Measurements from ENCODE around the gene FAM217B.
A peak's percentile ranks its signal among the peaks of the same experiment; 100 is the strongest.
"Not testable (repeated sequence)": the region's sequence is repeated elsewhere in the genome, so short reads cannot be mapped to it uniquely, and the experiment has no call there.

FAM217B gene

GRCh38 chr20:59948828-59949720 is 8.9 kb downstream of the FAM217B start:
- peak; percentile 62 for ATAC-seq
- no peak for DNase-seq (ENCODE audit: low spot score in 2 of 2)
- no peaks in the 10 kb centered on the region for H3K9me3 Mint-ChIP-seq
- H3K4me1 Mint-ChIP-seq = peaks cover 8% of the 10 kb centered on the region
- peaks cover 21% of the 10 kb centered on the region for H3K36me3 Mint-ChIP-seq
- H3K4me3 Mint-ChIP-seq = peak overlapping the region; percentile 23
- H3K27ac Mint-ChIP-seq = peak overlapping the region; percentile 91

GRCh38 chr20:59949911-59950310 is 9.7 kb downstream of the FAM217B start:
- H3K4me1 Mint-ChIP-seq = peaks cover 8% of the 10 kb centered on the region
- ATAC-seq = no peak
- DNase-seq (ENCODE audit: low spot score in 2 of 2) = no peak
- H3K27ac Mint-ChIP-seq = no peak overlapping the region
- H3K9me3 Mint-ChIP-seq = no peaks in the 10 kb centered on the region
- H3K4me3 Mint-ChIP-seq = no peak overlapping the region
- peaks cover 13% of the 10 kb centered on the region for H3K36me3 Mint-ChIP-seq

- DNase-seq (ENCODE audit: low spot score in 2 of 2) = no peak
- no peak for ATAC-seq
- H3K4me1 Mint-ChIP-seq = no peaks in the 10 kb centered on the region
- H3K36me3 Mint-ChIP-seq = no peaks in the 10 kb centered on the region
- H3K4me3 Mint-ChIP-seq = no peak overlapping the region
- H3K27ac Mint-ChIP-seq = no peak overlapping the region
- no peaks in the 10 kb centered on the region for H3K9me3 Mint-ChIP-seq
Observed at GRCh38 chr20:59954718-59955117, 14.5 kb downstream of the FAM217B start.

- H3K4me3 Mint-ChIP-seq = no peak overlapping the region
- H3K27ac Mint-ChIP-seq = no peak overlapping the region
- ATAC-seq (no peak), DNase-seq (ENCODE audit: low spot score in 2 of 2) (no peak)
- H3K36me3 Mint-ChIP-seq = no peaks in the 10 kb centered on the region
- no peaks in the 10 kb centered on the region for H3K9me3 Mint-ChIP-seq
- H3K4me1 Mint-ChIP-seq = no peaks in the 10 kb centered on the region
Observed at GRCh38 chr20:59955131-59955796, 15.1 kb downstream of the FAM217B start.

DNA sequence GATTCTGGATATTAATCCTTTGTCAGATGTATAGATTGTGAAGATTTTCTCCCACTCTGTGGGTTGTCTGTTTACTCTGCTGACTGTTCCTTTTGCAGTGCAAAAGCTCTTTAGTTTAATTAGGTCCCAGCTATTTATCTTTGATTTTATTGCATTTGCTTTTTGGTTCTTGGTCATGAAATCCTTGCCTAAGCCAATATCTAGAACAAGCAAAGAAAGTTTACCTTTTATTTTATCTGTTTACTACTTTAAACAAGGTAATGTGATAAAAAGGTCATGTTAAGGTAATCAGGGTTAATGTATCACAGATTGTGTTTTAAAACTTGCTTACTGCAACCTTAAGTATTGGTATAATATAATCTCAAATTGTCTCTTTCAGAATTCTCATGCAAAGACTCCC is 17.4 kb downstream of the FAM217B start:
- H3K9me3 Mint-ChIP-seq; H3K4me1 Mint-ChIP-seq; DNase-seq (ENCODE audit: low spot score in 2 of 2); ATAC-seq; H3K4me3 Mint-ChIP-seq; H3K36me3 Mint-ChIP-seq; H3K27ac Mint-ChIP-seq: not testable (repeated sequence)

DNA sequence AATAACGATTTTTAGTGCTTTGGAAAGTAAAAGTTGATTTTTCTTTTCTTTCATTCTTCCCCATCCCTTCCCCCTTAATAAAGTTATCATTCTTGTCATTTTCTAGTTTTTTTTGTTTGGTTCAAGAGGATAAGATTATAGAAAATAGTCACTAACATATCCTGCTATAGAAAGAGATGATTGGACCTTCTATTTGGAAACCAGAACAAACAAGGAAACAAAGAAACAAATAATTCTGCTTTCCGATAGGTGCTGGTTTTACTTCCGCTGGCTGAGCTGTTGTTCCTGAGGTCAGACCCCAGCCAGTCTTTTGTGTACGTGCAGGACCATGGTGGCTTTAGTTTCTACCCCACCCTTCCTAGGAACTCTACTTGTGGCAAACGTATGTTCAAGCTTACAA is 17.9 kb downstream of the FAM217B start, which contains the start of gene CDH26:
CDH26 (plus strand) TSS at position 301 of the 400 bp plus-strand sequence. CDS start 304 bp downstream, outside the sequence.
- H3K36me3 Mint-ChIP-seq = no peaks in the 10 kb centered on the region
- no peak within 1 kb of the TSS for H3K27ac Mint-ChIP-seq
- no peak for ATAC-seq
- H3K4me1 Mint-ChIP-seq = no peaks in the 10 kb centered on the region
- no peak within 1 kb of the TSS for H3K4me3 Mint-ChIP-seq
- no peak for DNase-seq (ENCODE audit: low spot score in 2 of 2)
- no peaks in the 10 kb centered on the region for H3K9me3 Mint-ChIP-seq

GRCh38 chr20:59958626-59959025 is 18.4 kb downstream of the FAM217B start:
- Mint-ChIP-seq H3K27ac (no peak overlapping the region), H3K36me3 (no peaks in the 10 kb centered on the region), H3K4me3 (no peak overlapping the region), H3K9me3 (no peaks in the 10 kb centered on the region), H3K4me1 (no peaks in the 10 kb centered on the region)
- ATAC-seq (no peak), DNase-seq (ENCODE audit: low spot score in 2 of 2) (no peak)

- Mint-ChIP-seq H3K4me1 (no peaks in the 10 kb centered on the region), H3K9me3 (no peaks in the 10 kb centered on the region), H3K27ac (no peak overlapping the region), H3K4me3 (no peak overlapping the region), H3K36me3 (no peaks in the 10 kb centered on the region)
- ATAC-seq (no peak), DNase-seq (ENCODE audit: low spot score in 2 of 2) (no peak)
Observed at GRCh38 chr20:59961423-59961822, 21.2 kb downstream of the FAM217B start.

DNA sequence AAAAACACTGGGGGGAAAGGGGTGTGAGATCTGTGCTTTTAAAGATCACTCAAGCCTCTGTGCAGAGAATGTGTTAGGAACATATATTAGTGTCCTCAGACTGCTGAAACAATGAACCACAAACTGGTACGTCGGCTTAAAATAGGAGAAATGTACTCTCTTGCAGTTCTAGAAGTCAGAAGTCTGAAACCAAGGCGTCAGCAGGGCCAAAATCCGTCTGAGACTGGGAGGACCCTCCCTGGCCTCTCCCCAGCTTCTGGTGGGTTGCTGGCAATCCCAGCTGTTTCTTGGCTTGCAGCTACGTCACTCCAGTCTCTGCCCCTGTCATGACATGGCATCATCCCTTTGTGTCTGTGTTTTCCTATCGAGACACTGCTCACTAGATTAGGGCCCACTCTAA is 22.0 kb downstream of the FAM217B start:
- no peak overlapping the region for H3K27ac Mint-ChIP-seq
- no peaks in the 10 kb centered on the region for H3K36me3 Mint-ChIP-seq
- ATAC-seq (no peak), DNase-seq (ENCODE audit: low spot score in 2 of 2) (no peak)
- H3K4me3 Mint-ChIP-seq = no peak overlapping the region
- no peaks in the 10 kb centered on the region for H3K9me3 Mint-ChIP-seq
- H3K4me1 Mint-ChIP-seq = no peaks in the 10 kb centered on the region

DNA sequence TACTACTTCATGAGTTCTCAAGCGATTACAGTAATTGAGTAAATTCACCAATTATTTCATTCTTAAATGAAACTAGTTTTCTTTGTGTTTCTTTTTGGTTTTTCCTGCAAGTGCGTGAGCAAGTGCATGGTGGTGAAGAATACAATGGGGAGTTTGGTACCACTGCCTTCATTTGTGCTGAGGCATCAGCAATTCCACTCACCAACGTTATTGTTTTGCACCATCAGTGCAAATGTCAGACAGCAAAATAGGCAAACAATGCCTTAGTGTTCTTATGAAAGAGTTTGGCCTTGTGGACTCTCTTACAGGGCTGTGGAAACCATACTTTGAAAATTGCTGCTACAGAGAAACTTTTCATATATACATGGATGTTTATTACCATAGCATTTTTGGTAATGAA is 26.2 kb downstream of the FAM217B start:
- Mint-ChIP-seq H3K36me3 (no peaks in the 10 kb centered on the region), H3K27ac (no peak overlapping the region), H3K4me1 (no peaks in the 10 kb centered on the region)

GRCh38 chr20:59971428-59971827 is 31.2 kb downstream of the FAM217B start:
- no peaks in the 10 kb centered on the region for H3K4me1 Mint-ChIP-seq
- H3K27ac Mint-ChIP-seq = no peak overlapping the region
- H3K4me3 Mint-ChIP-seq = no peak overlapping the region
- no peak for ATAC-seq
- H3K9me3 Mint-ChIP-seq = no peaks in the 10 kb centered on the region
- H3K36me3 Mint-ChIP-seq = no peaks in the 10 kb centered on the region
- DNase-seq (ENCODE audit: low spot score in 2 of 2) = no peak

More for the DNA sequence above, 26.2 kb downstream of the FAM217B start:
- Mint-ChIP-seq H3K9me3 (no peaks in the 10 kb centered on the region), H3K4me3 (no peak overlapping the region)
- no peak for DNase-seq (ENCODE audit: low spot score in 2 of 2)
- no peak for ATAC-seq

GRCh38 chr20:59972037-59972801 is 32.0 kb downstream of the FAM217B start:
- no peak overlapping the region for H3K4me3 Mint-ChIP-seq
- no peaks in the 10 kb centered on the region for H3K9me3 Mint-ChIP-seq
- DNase-seq (ENCODE audit: low spot score in 2 of 2) (no peak), ATAC-seq (no peak)
- H3K36me3 Mint-ChIP-seq = no peaks in the 10 kb centered on the region
- H3K27ac Mint-ChIP-seq = no peak overlapping the region
- H3K4me1 Mint-ChIP-seq = no peaks in the 10 kb centered on the region

GRCh38 chr20:59976156-59976782 is 36.1 kb downstream of the FAM217B start:
- H3K9me3 Mint-ChIP-seq = no peaks in the 10 kb centered on the region
- no peak overlapping the region for H3K4me3 Mint-ChIP-seq
- ATAC-seq (no peak), DNase-seq (ENCODE audit: low spot score in 2 of 2) (no peak)
- no peaks in the 10 kb centered on the region for H3K36me3 Mint-ChIP-seq
- no peak overlapping the region for H3K27ac Mint-ChIP-seq
- H3K4me1 Mint-ChIP-seq = no peaks in the 10 kb centered on the region

GRCh38 chr20:59977086-59977485 is 36.9 kb downstream of the FAM217B start:
- H3K4me1 Mint-ChIP-seq = no peaks in the 10 kb centered on the region
- H3K9me3 Mint-ChIP-seq = no peaks in the 10 kb centered on the region
- no peak overlapping the region for H3K4me3 Mint-ChIP-seq
- ATAC-seq (no peak), DNase-seq (ENCODE audit: low spot score in 2 of 2) (no peak)
- no peak overlapping the region for H3K27ac Mint-ChIP-seq
- no peaks in the 10 kb centered on the region for H3K36me3 Mint-ChIP-seq

GRCh38 chr20:59983076-59983475 is 42.9 kb downstream of the FAM217B start:
- Mint-ChIP-seq H3K27ac (no peak overlapping the region), H3K36me3 (no peaks in the 10 kb centered on the region), H3K4me1 (no peaks in the 10 kb centered on the region), H3K4me3 (no peak overlapping the region), H3K9me3 (no peaks in the 10 kb centered on the region)
- ATAC-seq (no peak), DNase-seq (ENCODE audit: low spot score in 2 of 2) (no peak)

Measured in stimulated activated effector memory CD8-positive, alpha-beta T cell treated with anti-CD3 and anti-CD28 coated beads, Interleukin-12 subunit alpha, Interleukin-12 subunit beta, amount 100 ng/mL, for 72 hours (primary cell).